Measurements from ENCODE around the gene CBY1. TPM values are rescaled to one million over a fixed set of nuclear protein-coding genes. Genes with fewer than 3 reads are reported as not detected.

Gene CBY1
- total RNA-seq, 4 donors from 2014 or later = 16.6 to 26.6 (median 22.1) TPM

DNA sequence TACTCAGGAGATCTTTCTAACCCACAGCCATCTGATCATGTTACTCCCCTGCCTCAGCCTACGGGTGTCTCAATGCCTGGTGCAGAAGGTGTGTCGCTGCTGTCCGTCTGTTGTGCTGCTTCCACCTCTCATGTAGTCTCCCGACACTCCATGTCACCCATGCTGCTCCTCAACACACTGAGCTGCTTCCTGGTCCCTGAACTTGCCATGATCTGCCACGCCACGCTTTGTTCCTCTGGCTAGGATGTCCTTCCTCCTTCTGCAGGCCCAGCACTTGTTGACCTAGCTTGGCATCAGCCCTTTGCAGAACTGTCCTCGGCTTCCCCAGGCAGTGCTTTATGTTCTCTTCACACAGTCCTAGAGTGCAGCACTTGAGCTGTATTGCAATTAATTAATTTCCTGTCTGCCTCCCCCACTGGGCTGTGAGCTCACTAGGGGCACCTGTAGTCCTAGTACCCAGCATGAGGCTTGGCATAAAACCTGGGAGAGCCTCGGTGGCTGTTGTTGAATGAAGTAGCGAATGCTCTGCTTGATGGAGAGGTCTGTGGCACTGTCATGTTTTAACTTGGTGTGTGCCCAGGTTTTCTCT is 58.8 kb downstream of the CBY1 start:
- TF ChIP-seq, protein P1, sequence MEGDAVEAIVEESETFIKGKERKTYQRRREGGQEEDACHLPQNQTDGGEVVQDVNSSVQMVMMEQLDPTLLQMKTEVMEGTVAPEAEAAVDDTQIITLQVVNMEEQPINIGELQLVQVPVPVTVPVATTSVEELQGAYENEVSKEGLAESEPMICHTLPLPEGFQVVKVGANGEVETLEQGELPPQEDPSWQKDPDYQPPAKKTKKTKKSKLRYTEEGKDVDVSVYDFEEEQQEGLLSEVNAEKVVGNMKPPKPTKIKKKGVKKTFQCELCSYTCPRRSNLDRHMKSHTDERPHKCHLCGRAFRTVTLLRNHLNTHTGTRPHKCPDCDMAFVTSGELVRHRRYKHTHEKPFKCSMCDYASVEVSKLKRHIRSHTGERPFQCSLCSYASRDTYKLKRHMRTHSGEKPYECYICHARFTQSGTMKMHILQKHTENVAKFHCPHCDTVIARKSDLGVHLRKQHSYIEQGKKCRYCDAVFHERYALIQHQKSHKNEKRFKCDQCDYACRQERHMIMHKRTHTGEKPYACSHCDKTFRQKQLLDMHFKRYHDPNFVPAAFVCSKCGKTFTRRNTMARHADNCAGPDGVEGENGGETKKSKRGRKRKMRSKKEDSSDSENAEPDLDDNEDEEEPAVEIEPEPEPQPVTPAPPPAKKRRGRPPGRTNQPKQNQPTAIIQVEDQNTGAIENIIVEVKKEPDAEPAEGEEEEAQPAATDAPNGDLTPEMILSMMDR (IDR thresholded peaks at IDR 0.05) = no peak
- no peak for TF ChIP-seq POLR2A (IDR thresholded peaks at IDR 0.05)
- 78 to 85% methylated on average over 9 of the region's 9 CpGs for WGBS, 2 donors
- no peak for DNase-seq (ENCODE audit: low spot score in 2 of 2)
- H3K4me3 ChIP-seq (ENCODE audit: low read depth, poor library complexity, severe bottlenecking) = no peak overlapping the region
- intact Hi-C loops (cut with DNase I; ENCODE audit: low total_unique reads) = no loop called here

DNA sequence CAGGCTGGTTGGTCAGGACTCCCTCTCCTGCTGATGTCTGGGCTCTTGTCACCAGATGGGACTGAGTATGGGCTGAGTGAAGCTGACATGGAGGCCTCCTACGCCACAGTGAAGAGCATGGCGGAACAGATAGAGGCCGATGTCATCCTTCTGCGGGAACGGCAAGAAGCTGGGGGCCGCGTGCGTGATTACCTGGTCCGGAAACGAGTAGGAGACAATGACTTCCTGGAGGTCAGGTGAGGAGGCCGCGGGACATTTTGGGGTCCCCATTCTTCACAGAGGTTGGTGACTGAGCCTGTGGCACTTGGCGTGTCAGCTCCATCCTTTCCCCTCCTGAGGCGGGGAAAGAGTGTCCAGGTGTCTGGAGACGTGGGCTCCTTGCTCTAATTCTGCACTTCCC is 59.4 kb downstream of the CBY1 start:
- WGBS, 2 donors = 94 to 96% methylated on average over 15 of the region's 15 CpGs
- H3K4me3 ChIP-seq (ENCODE audit: low read depth, poor library complexity, severe bottlenecking) = no peak overlapping the region
- intact Hi-C loops (cut with DNase I; ENCODE audit: low total_unique reads) = no loop called here
- TF ChIP-seq, protein P1 (IDR thresholded peaks at IDR 0.05) = no peak
- TF ChIP-seq POLR2A (IDR thresholded peaks at IDR 0.05) = no peak
- DNase-seq (ENCODE audit: low spot score in 2 of 2) = no peak

- H3K4me3 ChIP-seq (ENCODE audit: low read depth, poor library complexity, severe bottlenecking) = no peak overlapping the region
- 89 to 91% methylated on average over 10 of the region's 10 CpGs for WGBS, 2 donors
- intact Hi-C loops (cut with DNase I; ENCODE audit: low total_unique reads) = no loop called here
- TF ChIP-seq POLR2A (IDR thresholded peaks at IDR 0.05) = no peak
- TF ChIP-seq, protein P1 (IDR thresholded peaks at IDR 0.05) = no peak
- DNase-seq (ENCODE audit: low spot score in 2 of 2) = no peak
These were observed 59.8 kb downstream of the CBY1 start for GRCh38 chr22:38716271-38716670.

GRCh38 chr22:38716826-38717225 is 60.4 kb downstream of the CBY1 start:
- TF ChIP-seq, protein P1 (IDR thresholded peaks at IDR 0.05) = no peak
- TF ChIP-seq POLR2A (IDR thresholded peaks at IDR 0.05) = no peak
- 66 to 83% methylated on average over 8 to 9 of the region's 9 CpGs for WGBS, 2 donors
- DNase-seq (ENCODE audit: low spot score in 2 of 2) = no peak
- intact Hi-C loops (cut with DNase I; ENCODE audit: low total_unique reads) = no loop called here
- no peak overlapping the region for H3K4me3 ChIP-seq (ENCODE audit: low read depth, poor library complexity, severe bottlenecking)

DNA sequence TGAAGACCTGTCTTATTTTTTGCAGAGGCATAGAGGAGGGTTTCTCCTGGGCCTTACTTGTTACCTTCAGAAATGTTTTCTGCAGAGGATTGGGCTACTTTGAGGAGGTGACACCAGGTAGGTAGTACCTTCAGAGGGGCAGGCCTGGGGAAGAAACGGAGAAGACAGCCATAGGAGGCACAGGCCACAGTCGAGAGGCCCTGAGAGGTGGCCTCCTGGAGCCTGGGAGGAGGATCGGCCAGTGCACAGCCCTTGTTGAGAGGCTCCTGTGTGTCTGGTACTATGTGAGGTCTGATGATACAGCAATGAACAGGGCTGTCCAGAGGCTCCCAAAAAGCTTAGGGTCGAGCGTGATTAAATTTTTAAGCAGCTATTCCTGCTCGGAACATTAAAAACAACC is 60.8 kb downstream of the CBY1 start:
- no peak for DNase-seq (ENCODE audit: low spot score in 2 of 2)
- intact Hi-C loops (cut with DNase I; ENCODE audit: low total_unique reads) = no loop called here
- H3K4me3 ChIP-seq (ENCODE audit: low read depth, poor library complexity, severe bottlenecking) = no peak overlapping the region
- TF ChIP-seq POLR2A (IDR thresholded peaks at IDR 0.05) = no peak
- TF ChIP-seq, protein P1 (IDR thresholded peaks at IDR 0.05) = no peak
- WGBS, 2 donors = 93 to 96% methylated on average over 6 of the region's 6 CpGs

GRCh38 chr22:38718414-38718813 is 62.0 kb downstream of the CBY1 start:
- H3K4me3 ChIP-seq (ENCODE audit: low read depth, poor library complexity, severe bottlenecking) = no peak overlapping the region
- DNase-seq (ENCODE audit: low spot score in 2 of 2) = peak in 1 of 2 donors; percentile 65
- intact Hi-C loops (cut with DNase I; ENCODE audit: low total_unique reads) = no loop called here
- 12 to 15% methylated on average over 6 of the region's 6 CpGs for WGBS, 2 donors
- TF ChIP-seq, protein P1 (IDR thresholded peaks at IDR 0.05) = peak in 2 of 3 donors; percentile 33 to 72
- no peak for TF ChIP-seq POLR2A (IDR thresholded peaks at IDR 0.05)
